HEK293 (cell line): ENCODE data around the gene TMF1.
A peak's percentile ranks its signal among the peaks of the same experiment; 100 is the strongest.

Experiments
- BCL11A ChIP-seq: fragments of 450-650 bp; formaldehyde crosslinking; IDR thresholded peaks from 2 replicates; pipeline ENCODE4 v1.5.1; 2016; ENCODE audit warnings: low read depth, missing biosample characterization, missing genetic modification characterization
- EGR2 ChIP-seq: fragments of 450-650 bp; formaldehyde crosslinking; IDR thresholded peaks from 2 replicates; pipeline ENCODE4 v1.5.1; 2016; ENCODE audit warnings: low read depth, missing biosample characterization, missing genetic modification characterization
- GLIS1 ChIP-seq: fragments of 450-650 bp; formaldehyde crosslinking; IDR thresholded peaks from 2 replicates; pipeline ENCODE4 v1.5.1; 2016; ENCODE audit warnings: missing biosample characterization, missing genetic modification characterization
- HIC1 ChIP-seq: fragments of 450-650 bp; formaldehyde crosslinking; IDR thresholded peaks from 2 replicates; pipeline ENCODE4 v1.5.1; 2016; ENCODE audit warnings: missing biosample characterization, missing genetic modification characterization
- REST ChIP-seq: fragments of 450-650 bp; formaldehyde crosslinking; IDR thresholded peaks from 2 replicates; pipeline ENCODE4 v1.5.1; 2016; ENCODE audit warnings: missing biosample characterization, missing genetic modification characterization
- SALL2 ChIP-seq: fragments of 450-650 bp; formaldehyde crosslinking; IDR thresholded peaks from 2 replicates; pipeline ENCODE4 v1.5.0; 2017; ENCODE audit warnings: missing biosample characterization, mild to moderate bottlenecking, missing genetic modification characterization, borderline replicate concordance
- ZBTB1 ChIP-seq: fragments of 450-650 bp; formaldehyde crosslinking; IDR thresholded peaks from 2 replicates; pipeline ENCODE4 v1.5.1; 2016; ENCODE audit warnings: missing biosample characterization, missing genetic modification characterization
- ZBTB10 ChIP-seq: fragments of 450-650 bp; formaldehyde crosslinking; IDR thresholded peaks from 2 replicates; pipeline ENCODE4 v1.5.1; 2016; ENCODE audit warnings: missing biosample characterization, missing genetic modification characterization
- ZBTB17 ChIP-seq: fragments of 450-650 bp; formaldehyde crosslinking; IDR thresholded peaks from 2 replicates; pipeline ENCODE4 v1.5.1; 2016; ENCODE audit warnings: missing biosample characterization, missing genetic modification characterization
- ZFP3 ChIP-seq: fragments of 450-650 bp; formaldehyde crosslinking; IDR thresholded peaks from 2 replicates; pipeline ENCODE4 v1.5.1; 2016; ENCODE audit warnings: low read depth, missing biosample characterization, missing genetic modification characterization
- ZNF133 ChIP-seq: fragments of 450-650 bp; formaldehyde crosslinking; IDR thresholded peaks from 2 replicates; pipeline ENCODE4 v1.5.1; 2016; ENCODE audit warnings: missing biosample characterization, missing genetic modification characterization
- ZNF23 ChIP-seq: fragments of 450-650 bp; formaldehyde crosslinking; IDR thresholded peaks from 2 replicates; pipeline ENCODE4 v1.5.1; 2016; ENCODE audit warnings: missing biosample characterization, missing genetic modification characterization, borderline replicate concordance
- ZNF248 ChIP-seq: fragments of 450-650 bp; formaldehyde crosslinking; IDR thresholded peaks from 2 replicates; pipeline ENCODE4 v1.5.1; 2017; ENCODE audit warnings: missing biosample characterization, missing genetic modification characterization
- ZNF354C ChIP-seq: fragments of 450-650 bp; formaldehyde crosslinking; IDR thresholded peaks from 2 replicates; pipeline ENCODE4 v1.5.1; 2016; ENCODE audit warnings: missing biosample characterization, missing genetic modification characterization, low read depth, borderline replicate concordance
- ZNF37A ChIP-seq: fragments of 450-650 bp; IDR thresholded peaks from 2 replicates; pipeline ENCODE4 v1.5.1; 2018; ENCODE audit warnings: missing biosample characterization, missing genetic modification characterization
- ZNF473 ChIP-seq: fragments of 450-650 bp; formaldehyde crosslinking; IDR thresholded peaks from 2 replicates; pipeline ENCODE4 v1.5.1; 2017; ENCODE audit warnings: missing biosample characterization, missing genetic modification characterization
- ZNF501 ChIP-seq: fragments of 450-650 bp; formaldehyde crosslinking; IDR thresholded peaks from 2 replicates; pipeline ENCODE4 v1.5.1; 2016; ENCODE audit warnings: missing biosample characterization, missing genetic modification characterization
- ZNF529 ChIP-seq: fragments of 450-650 bp; formaldehyde crosslinking; IDR thresholded peaks from 2 replicates; pipeline ENCODE4 v1.5.1; 2017; ENCODE audit warnings: missing genetic modification characterization, missing biosample characterization; ENCODE audit not compliant: insufficient replicate concordance
- ZNF544 ChIP-seq: fragments of 450-650 bp; formaldehyde crosslinking; IDR thresholded peaks from 2 replicates; pipeline ENCODE4 v1.5.0; 2017; ENCODE audit warnings: missing biosample characterization, missing genetic modification characterization
- ZNF561 ChIP-seq: fragments of 450-650 bp; IDR thresholded peaks from 2 replicates; pipeline ENCODE4 v1.5.1; 2018; ENCODE audit warnings: missing biosample characterization, missing genetic modification characterization, borderline replicate concordance
- ZNF624 ChIP-seq: fragments of 450-650 bp; formaldehyde crosslinking; IDR thresholded peaks from 2 replicates; pipeline ENCODE4 v1.5.1; 2017; ENCODE audit warnings: missing biosample characterization, missing genetic modification characterization
- ZNF76 ChIP-seq: fragments of 450-650 bp; formaldehyde crosslinking; IDR thresholded peaks from 2 replicates; pipeline ENCODE4; 2016; ENCODE audit warnings: low read depth, missing biosample characterization, missing genetic modification characterization, borderline replicate concordance
- ZNF777 ChIP-seq: fragments of 450-650 bp; formaldehyde crosslinking; IDR thresholded peaks from 2 replicates; pipeline ENCODE4 v1.5.1; 2017; ENCODE audit warnings: missing biosample characterization, missing genetic modification characterization, borderline replicate concordance
- ZNF785 ChIP-seq: fragments of 450-650 bp; formaldehyde crosslinking; IDR thresholded peaks from 2 replicates; pipeline ENCODE4 v1.5.1; 2016; ENCODE audit warnings: missing biosample characterization, missing genetic modification characterization
- TF ChIP-seq, protein P1 (sequence below): fragments of 450-650 bp; formaldehyde crosslinking; IDR thresholded peaks from 2 replicates; pipeline ENCODE4 v1.5.1; 2016; ENCODE audit warnings: missing biosample characterization, missing genetic modification characterization
- TF ChIP-seq, protein P2 (sequence below): IDR thresholded peaks from 2 replicates; pipeline ENCODE4 v1.6.1; 2011; ENCODE audit warnings: mild to moderate bottlenecking, low read depth, low read length, borderline replicate concordance
- TF ChIP-seq, protein P3 (sequence below): fragments of 450-650 bp; formaldehyde crosslinking; IDR thresholded peaks from 2 replicates; pipeline ENCODE4 v1.5.1; 2016; ENCODE audit warnings: missing biosample characterization, missing genetic modification characterization

TMF1 gene

DNA sequence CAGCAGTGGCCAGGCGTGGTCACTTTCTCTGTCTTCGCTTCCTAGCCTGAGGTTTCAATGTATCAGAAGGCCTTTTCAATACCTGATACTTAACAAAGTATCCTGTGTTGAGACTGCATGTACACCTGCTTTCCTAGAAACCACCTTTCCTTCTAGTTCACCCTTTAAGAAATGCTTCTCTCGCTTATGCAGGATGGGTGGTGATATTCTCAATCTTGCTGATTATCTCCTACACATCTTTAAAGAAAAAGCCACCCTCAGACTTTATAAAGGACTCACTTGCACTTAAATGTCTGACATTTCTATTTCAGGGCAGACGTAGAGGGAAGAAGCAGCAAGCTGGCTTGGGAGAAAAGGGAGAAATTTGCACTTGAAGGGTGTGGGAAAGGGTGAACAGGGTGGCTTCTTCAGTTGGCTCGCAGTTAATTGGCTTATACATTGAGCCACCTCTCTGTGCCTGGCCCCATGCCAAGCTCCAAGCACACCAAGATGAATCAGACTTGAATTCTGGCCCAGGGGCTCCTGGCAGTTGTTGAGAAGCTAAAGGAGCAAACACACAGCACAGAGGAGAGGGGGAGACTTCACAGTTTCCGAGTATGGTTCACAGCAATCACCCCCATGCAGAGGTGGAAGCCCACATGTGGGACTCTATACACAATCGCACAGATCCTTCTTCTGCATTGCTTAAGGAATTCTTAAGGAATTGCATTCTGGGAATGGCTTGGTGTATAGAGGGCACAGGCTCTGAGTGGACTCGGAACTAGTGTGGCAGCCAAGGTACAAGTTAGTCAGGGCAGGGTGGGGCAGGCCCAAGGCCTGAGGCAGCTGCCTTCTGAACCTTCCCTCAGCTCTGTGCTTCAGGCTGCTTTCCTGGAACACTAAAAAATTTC is 33.9 kb upstream of the TMF1 start (continued):
- no peak for TF ChIP-seq ZNF501 (tag by site-specific recombination)
- no peak for TF ChIP-seq ZNF529 (tag by site-specific recombination)
- no peak for TF ChIP-seq ZFP3 (tag by site-specific recombination)
- TF ChIP-seq GLIS1 (tag by site-specific recombination) = peak; percentile 51
- TF ChIP-seq ZNF624 (tag by site-specific recombination) = no peak
- TF ChIP-seq ZBTB17 (tag by site-specific recombination) = peak; percentile 52; the same call in 1 of the 2 replicates
- TF ChIP-seq ZNF544 (tag by site-specific recombination) = no peak
- TF ChIP-seq ZNF248 = no peak
- TF ChIP-seq SALL2 (tag by site-specific recombination) = no peak
- TF ChIP-seq ZNF23 (tag by site-specific recombination) = no peak
- TF ChIP-seq ZNF133 (tag by site-specific recombination) = no peak
- no peak for TF ChIP-seq BCL11A (tag by site-specific recombination)
- no peak for TF ChIP-seq HIC1 (tag by site-specific recombination)
- TF ChIP-seq, protein P1, sequence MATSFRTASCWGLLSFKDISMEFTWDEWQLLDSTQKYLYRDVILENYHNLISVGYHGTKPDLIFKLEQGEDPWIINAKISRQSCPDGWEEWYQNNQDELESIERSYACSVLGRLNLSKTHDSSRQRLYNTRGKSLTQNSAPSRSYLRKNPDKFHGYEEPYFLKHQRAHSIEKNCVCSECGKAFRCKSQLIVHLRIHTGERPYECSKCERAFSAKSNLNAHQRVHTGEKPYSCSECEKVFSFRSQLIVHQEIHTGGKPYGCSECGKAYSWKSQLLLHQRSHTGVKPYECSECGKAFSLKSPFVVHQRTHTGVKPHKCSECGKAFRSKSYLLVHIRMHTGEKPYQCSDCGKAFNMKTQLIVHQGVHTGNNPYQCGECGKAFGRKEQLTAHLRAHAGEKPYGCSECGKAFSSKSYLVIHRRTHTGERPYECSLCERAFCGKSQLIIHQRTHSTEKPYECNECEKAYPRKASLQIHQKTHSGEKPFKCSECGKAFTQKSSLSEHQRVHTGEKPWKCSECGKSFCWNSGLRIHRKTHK (tag by site-specific recombination) = no peak
- no peak for TF ChIP-seq EGR2
- TF ChIP-seq, protein P2, sequence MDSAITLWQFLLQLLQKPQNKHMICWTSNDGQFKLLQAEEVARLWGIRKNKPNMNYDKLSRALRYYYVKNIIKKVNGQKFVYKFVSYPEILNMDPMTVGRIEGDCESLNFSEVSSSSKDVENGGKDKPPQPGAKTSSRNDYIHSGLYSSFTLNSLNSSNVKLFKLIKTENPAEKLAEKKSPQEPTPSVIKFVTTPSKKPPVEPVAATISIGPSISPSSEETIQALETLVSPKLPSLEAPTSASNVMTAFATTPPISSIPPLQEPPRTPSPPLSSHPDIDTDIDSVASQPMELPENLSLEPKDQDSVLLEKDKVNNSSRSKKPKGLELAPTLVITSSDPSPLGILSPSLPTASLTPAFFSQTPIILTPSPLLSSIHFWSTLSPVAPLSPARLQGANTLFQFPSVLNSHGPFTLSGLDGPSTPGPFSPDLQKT = no peak
- TF ChIP-seq ZNF37A = no peak
- TF ChIP-seq ZNF354C (tag by site-specific recombination) = no peak
- TF ChIP-seq, protein P3, sequence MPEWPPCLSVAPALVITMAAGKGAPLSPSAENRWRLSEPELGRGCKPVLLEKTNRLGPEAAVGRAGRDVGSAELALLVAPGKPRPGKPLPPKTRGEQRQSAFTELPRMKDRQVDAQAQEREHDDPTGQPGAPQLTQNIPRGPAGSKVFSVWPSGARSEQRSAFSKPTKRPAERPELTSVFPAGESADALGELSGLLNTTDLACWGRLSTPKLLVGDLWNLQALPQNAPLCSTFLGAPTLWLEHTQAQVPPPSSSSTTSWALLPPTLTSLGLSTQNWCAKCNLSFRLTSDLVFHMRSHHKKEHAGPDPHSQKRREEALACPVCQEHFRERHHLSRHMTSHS = no peak
- TF ChIP-seq REST (tag by site-specific recombination) = no peak
- TF ChIP-seq ZNF561 (tag by site-specific recombination) = no peak
- no peak for TF ChIP-seq ZNF777 (tag by site-specific recombination)
- peak; percentile 64; the same call in 1 of the 2 replicates for TF ChIP-seq ZNF76 (tag by site-specific recombination)
- no peak for TF ChIP-seq ZNF473 (tag by site-specific recombination)
- TF ChIP-seq ZBTB1 (tag by site-specific recombination) = no peak
- no peak for TF ChIP-seq ZBTB10 (tag by site-specific recombination)
- TF ChIP-seq ZNF785 (tag by site-specific recombination) = no peak
